ENCODE results near the gene ADAMTSL2. TPM values are rescaled to one million over a fixed set of nuclear protein-coding genes. Genes with fewer than 3 reads are reported as not detected.

ADAMTSL2 gene
- total and polyA plus RNA-seq, 4 donors: 1.8 to 18.2 (median 7.7) TPM

- no peak for TF ChIP-seq CTCF (IDR thresholded peaks at IDR 0.05; ENCODE audit: low read depth, low read length, missing input control)
- no peak for TF ChIP-seq REST (IDR thresholded peaks at IDR 0.05)
- no peak for TF ChIP-seq SP1 (IDR thresholded peaks at IDR 0.05)
- TF ChIP-seq HNF4A (conservative IDR thresholded peaks at IDR 0.05): no peak
- TF ChIP-seq FOXA1 (IDR thresholded peaks at IDR 0.05): no peak
- H3K4me3 ChIP-seq (ENCODE audit: low read depth in 1 of 3, low read length in 3 of 3): no peak overlapping the region
- peaks cover 0 to 3% (median under 1%) of the 10 kb centered on the region in 4 donors for H3K27me3 ChIP-seq (ENCODE audit: control insufficient read depth in 4 of 4, insufficient read depth in 4 of 4, low read length in 3 of 4)
- no peak for DNase-seq (ENCODE audit: low spot score)
- no peaks in the 10 kb centered on the region for H3K9me3 ChIP-seq (ENCODE audit: control insufficient read depth in 4 of 4, low read length in 3 of 4)
- no peaks in the 10 kb centered on the region for H3K4me1 ChIP-seq (ENCODE audit: control insufficient read depth in 4 of 4, insufficient read depth in 4 of 4, low read length in 3 of 4)
- H3K9ac ChIP-seq (ENCODE audit: low read depth in 1 of 2, low read length in 2 of 2): no peak overlapping the region
- no peaks in the 10 kb centered on the region for H3K36me3 ChIP-seq (ENCODE audit: control insufficient read depth in 4 of 4, insufficient read depth in 3 of 4, low read depth in 1 of 4, low read length in 3 of 4)
- H3K27ac ChIP-seq (ENCODE audit: low read depth in 1 of 2, low read length in 2 of 2): no peak overlapping the region
- 29% methylated on average over 8 of the region's 8 CpGs for WGBS
Measured at GRCh38 chr9:133619791-133620190, 85.3 kb downstream of the ADAMTSL2 start.

- Histone ChIP-seq H3K27me3 (ENCODE audit: control insufficient read depth in 4 of 4, insufficient read depth in 4 of 4, low read length in 3 of 4) (peaks cover 0 to 3% (median under 1%) of the 10 kb centered on the region in 4 donors), H3K9me3 (ENCODE audit: control insufficient read depth in 4 of 4, low read length in 3 of 4) (no peaks in the 10 kb centered on the region), H3K4me1 (ENCODE audit: control insufficient read depth in 4 of 4, insufficient read depth in 4 of 4, low read length in 3 of 4) (no peaks in the 10 kb centered on the region), H3K27ac (ENCODE audit: low read depth in 1 of 2, low read length in 2 of 2) (no peak overlapping the region), H3K9ac (ENCODE audit: low read depth in 1 of 2, low read length in 2 of 2) (no peak overlapping the region), H3K36me3 (ENCODE audit: control insufficient read depth in 4 of 4, insufficient read depth in 3 of 4, low read depth in 1 of 4, low read length in 3 of 4) (no peaks in the 10 kb centered on the region), H3K4me3 (ENCODE audit: low read depth in 1 of 3, low read length in 3 of 3) (no peak overlapping the region)
- TF ChIP-seq EGR1 (IDR thresholded peaks at IDR 0.05; ENCODE audit: low read depth in 2 of 2) (no peak), FOXA1 (IDR thresholded peaks at IDR 0.05) (no peak), ATF3 (IDR thresholded peaks at IDR 0.05) (no peak), GABPA (IDR thresholded peaks at IDR 0.05 in 1 of 2, conservative IDR thresholded peaks at IDR 0.05 in 1 of 2) (no peak), RAD21 (IDR thresholded peaks at IDR 0.05) (no peak), NR2F2 (IDR thresholded peaks at IDR 0.05) (no peak), HNF4G (IDR thresholded peaks at IDR 0.05) (no peak), ZBTB33 (IDR thresholded peaks at IDR 0.05) (no peak), YY1 (IDR thresholded peaks at IDR 0.05) (no peak), FOXA2 (IDR thresholded peaks at IDR 0.05) (no peak), REST (IDR thresholded peaks at IDR 0.05) (no peak), JUND (IDR thresholded peaks at IDR 0.05) (no peak), SP1 (IDR thresholded peaks at IDR 0.05) (no peak), HNF4A (conservative IDR thresholded peaks at IDR 0.05) (no peak), CTCF (IDR thresholded peaks at IDR 0.05; ENCODE audit: low read depth, low read length, missing input control) (no peak), RXRA (IDR thresholded peaks at IDR 0.05) (no peak), TAF1 (conservative IDR thresholded peaks at IDR 0.05) (no peak), MAX (IDR thresholded peaks at IDR 0.05) (no peak)
- 74% methylated on average over 11 of the region's 11 CpGs for WGBS
- no peak for DNase-seq (ENCODE audit: low spot score)
Measured at GRCh38 chr9:133621725-133622267, 87.3 kb downstream of the ADAMTSL2 start.
